KMS-11 (cell line): ENCODE measurements around the gene LCLAT1.
"Not testable (repeated sequence)": the region's sequence is repeated elsewhere in the genome, so short reads cannot be mapped to it uniquely, and the experiment has no call there.

Source experiments
- H2AFZ ChIP-seq: fragments of 200-600 bp; sonication (generic); 2 replicates; pipeline ENCODE4 v1.6.1; 2016; ENCODE audit warnings: antibody characterized with exemption, mixed run types, low read depth
- H3K27ac ChIP-seq: fragments of 200-600 bp; sonication (generic); 2 replicates; pipeline ENCODE4 v1.6.1; 2016; ENCODE audit warnings: mild to moderate bottlenecking, mixed run types
- H3K27me3 ChIP-seq: fragments of 200-600 bp; sonication (generic); 2 replicates; pipeline ENCODE4 v1.6.1; 2017; ENCODE audit warnings: mild to moderate bottlenecking, low read depth, mixed run types, moderate library complexity; ENCODE audit not compliant: insufficient read depth
- H3K36me3 ChIP-seq: fragments of 200-600 bp; sonication (generic); 2 replicates; pipeline ENCODE4 v1.6.1; 2017; ENCODE audit warnings: mild to moderate bottlenecking, mixed run types; ENCODE audit not compliant: insufficient read depth
- H3K4me1 ChIP-seq: fragments of 200-600 bp; sonication (generic); 2 replicates; pipeline ENCODE4 v1.6.1; 2016; ENCODE audit warnings: mild to moderate bottlenecking, low read depth, mixed run types; ENCODE audit not compliant: poor library complexity, severe bottlenecking
- H3K4me2 ChIP-seq: fragments of 200-600 bp; sonication (generic); 2 replicates; pipeline ENCODE4 v1.7.0; 2016; ENCODE audit warnings: mild to moderate bottlenecking, mixed run types
- H3K4me3 ChIP-seq: fragments of 200-600 bp; sonication (generic); IDR thresholded peaks from 2 replicates; pipeline ENCODE4 v1.6.1; 2017; ENCODE audit warnings: low read depth, low read length, mixed read lengths; ENCODE audit not compliant: insufficient read depth
- H3K79me2 ChIP-seq: fragments of 200-600 bp; sonication (generic); 2 replicates; pipeline ENCODE4 v1.6.1; 2016; ENCODE audit warnings: low read depth, mixed run types; ENCODE audit not compliant: insufficient read depth
- H3K9ac ChIP-seq: fragments of 200-600 bp; sonication (generic); 2 replicates; pipeline ENCODE4 v1.6.1; 2016; ENCODE audit warnings: mild to moderate bottlenecking, mixed run types
- H4K20me1 ChIP-seq: fragments of 200-600 bp; sonication (generic); 2 replicates; pipeline ENCODE4 v1.6.1; 2016; ENCODE audit warnings: mild to moderate bottlenecking, mixed run types; ENCODE audit not compliant: insufficient read depth
- TF ChIP-seq, protein P1 (sequence below): fragments of 200-600 bp; sonication (generic); conservative IDR thresholded peaks from 2 replicates; pipeline ENCODE4 v1.6.1; 2017; ENCODE audit warnings: low read depth, mild to moderate bottlenecking, antibody characterized with exemption, low read length, moderate library complexity, mixed read lengths

The LCLAT1 gene

DNA sequence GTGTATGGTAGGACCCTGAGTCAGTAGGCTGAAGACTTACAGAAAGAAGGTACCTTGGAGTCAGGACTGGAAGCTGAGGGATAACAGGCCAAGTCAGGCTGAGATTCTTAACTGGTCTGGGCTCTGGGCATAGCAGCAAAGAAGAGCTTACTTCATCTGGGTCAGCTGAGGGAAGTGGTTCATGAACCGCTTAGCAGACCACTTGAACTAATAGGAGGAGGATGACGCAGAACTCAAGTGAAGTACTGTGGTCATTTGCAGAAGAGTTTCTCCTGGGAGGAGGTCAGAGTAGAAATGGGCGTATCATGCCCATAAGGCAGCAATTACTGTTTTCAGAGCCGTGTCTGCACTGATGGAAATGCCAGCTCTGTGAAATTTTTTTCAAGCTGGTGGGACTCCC is 164.5 kb downstream of the LCLAT1 start:
- Histone ChIP-seq H2AFZ (no peak overlapping the region), H3K4me2 (no peak overlapping the region), H3K36me3 (no peaks in the 10 kb centered on the region), H3K4me3 (no peak overlapping the region), H4K20me1 (no peaks in the 10 kb centered on the region), H3K9ac (no peak overlapping the region), H3K27me3 (no peaks in the 10 kb centered on the region), H3K4me1 (no peaks in the 10 kb centered on the region), H3K79me2 (no peaks in the 10 kb centered on the region), H3K27ac (no peak overlapping the region)
- TF ChIP-seq, protein P1, sequence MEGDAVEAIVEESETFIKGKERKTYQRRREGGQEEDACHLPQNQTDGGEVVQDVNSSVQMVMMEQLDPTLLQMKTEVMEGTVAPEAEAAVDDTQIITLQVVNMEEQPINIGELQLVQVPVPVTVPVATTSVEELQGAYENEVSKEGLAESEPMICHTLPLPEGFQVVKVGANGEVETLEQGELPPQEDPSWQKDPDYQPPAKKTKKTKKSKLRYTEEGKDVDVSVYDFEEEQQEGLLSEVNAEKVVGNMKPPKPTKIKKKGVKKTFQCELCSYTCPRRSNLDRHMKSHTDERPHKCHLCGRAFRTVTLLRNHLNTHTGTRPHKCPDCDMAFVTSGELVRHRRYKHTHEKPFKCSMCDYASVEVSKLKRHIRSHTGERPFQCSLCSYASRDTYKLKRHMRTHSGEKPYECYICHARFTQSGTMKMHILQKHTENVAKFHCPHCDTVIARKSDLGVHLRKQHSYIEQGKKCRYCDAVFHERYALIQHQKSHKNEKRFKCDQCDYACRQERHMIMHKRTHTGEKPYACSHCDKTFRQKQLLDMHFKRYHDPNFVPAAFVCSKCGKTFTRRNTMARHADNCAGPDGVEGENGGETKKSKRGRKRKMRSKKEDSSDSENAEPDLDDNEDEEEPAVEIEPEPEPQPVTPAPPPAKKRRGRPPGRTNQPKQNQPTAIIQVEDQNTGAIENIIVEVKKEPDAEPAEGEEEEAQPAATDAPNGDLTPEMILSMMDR = no peak

DNA sequence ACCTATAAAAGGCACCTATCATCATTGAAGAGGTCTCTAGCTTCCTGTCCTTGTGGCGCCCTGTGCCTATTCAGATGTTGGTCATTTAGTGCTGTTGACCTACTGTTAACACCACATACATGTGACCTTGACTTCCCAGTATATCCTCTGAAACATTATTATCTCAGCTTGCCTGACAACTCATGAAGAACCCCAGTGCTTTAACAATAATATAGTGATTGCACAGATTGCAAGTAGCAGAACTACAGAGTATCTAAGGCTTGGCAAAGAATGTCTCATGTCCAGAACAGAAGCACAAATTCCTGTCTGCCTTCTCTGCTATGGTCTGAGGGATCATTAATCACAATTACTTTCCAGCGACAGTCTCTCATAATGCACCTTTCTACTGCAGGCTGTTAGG is 165.3 kb downstream of the LCLAT1 start:
- no peaks in the 10 kb centered on the region for H3K36me3 ChIP-seq
- H3K4me2 ChIP-seq = no peak overlapping the region
- no peaks in the 10 kb centered on the region for H3K4me1 ChIP-seq
- no peaks in the 10 kb centered on the region for H4K20me1 ChIP-seq
- H3K27me3 ChIP-seq = no peaks in the 10 kb centered on the region
- H2AFZ ChIP-seq = no peak overlapping the region
- no peak overlapping the region for H3K9ac ChIP-seq
- no peak overlapping the region for H3K4me3 ChIP-seq
- H3K79me2 ChIP-seq = no peaks in the 10 kb centered on the region
- TF ChIP-seq, protein P1 = no peak
- H3K27ac ChIP-seq = no peak overlapping the region

DNA sequence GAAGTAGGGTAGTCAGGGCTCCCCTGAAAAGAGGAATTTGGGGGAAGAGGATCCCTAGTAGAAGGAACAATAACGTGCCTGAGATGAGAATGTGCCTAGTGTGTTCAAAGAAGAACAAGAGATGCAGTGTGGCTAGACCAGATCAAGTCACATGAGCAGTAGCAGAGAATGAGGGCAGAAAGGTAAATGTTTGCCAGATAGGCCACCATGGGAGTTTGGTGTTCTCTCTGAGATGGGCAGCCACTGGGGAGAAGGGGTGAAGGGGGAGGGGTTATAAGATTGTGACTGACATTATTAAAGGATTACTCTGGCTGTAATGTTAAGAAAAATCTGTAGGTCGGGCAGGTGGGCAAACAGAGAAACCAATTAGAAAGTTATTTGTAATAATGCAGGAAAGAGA is 166.0 kb downstream of the LCLAT1 start:
- TF ChIP-seq, protein P1 = no peak
- H3K27ac ChIP-seq = no peak overlapping the region
- H3K4me1 ChIP-seq = no peaks in the 10 kb centered on the region
- no peak overlapping the region for H2AFZ ChIP-seq
- H3K4me2 ChIP-seq = no peak overlapping the region
- no peak overlapping the region for H3K4me3 ChIP-seq
- H3K36me3 ChIP-seq = no peaks in the 10 kb centered on the region
- H3K9ac ChIP-seq = no peak overlapping the region
- H3K27me3 ChIP-seq = no peaks in the 10 kb centered on the region
- no peaks in the 10 kb centered on the region for H3K79me2 ChIP-seq
- no peaks in the 10 kb centered on the region for H4K20me1 ChIP-seq

DNA sequence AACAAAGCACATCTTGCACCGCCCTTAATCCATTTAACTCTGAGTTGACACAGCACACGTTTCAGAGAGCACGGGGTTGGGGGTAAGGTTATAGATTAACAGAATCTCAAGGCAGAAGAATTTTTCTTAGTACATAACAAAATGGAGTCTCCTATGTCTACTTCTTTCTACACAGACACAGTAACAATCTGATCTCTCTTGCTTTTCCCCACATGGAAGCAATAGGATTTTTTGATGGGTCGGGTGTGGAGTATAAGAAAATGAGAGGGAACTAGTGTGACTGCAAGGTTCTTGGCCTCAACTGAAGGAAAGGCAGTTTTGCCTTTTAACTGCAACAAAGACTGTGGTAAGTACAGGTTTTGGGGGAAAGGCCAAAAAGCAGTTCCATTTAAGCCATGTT is 167.2 kb downstream of the LCLAT1 start:
- not testable (repeated sequence) for H3K27ac ChIP-seq, H3K27me3 ChIP-seq, H4K20me1 ChIP-seq, H3K4me3 ChIP-seq, H3K4me1 ChIP-seq, H3K79me2 ChIP-seq, H2AFZ ChIP-seq, H3K9ac ChIP-seq, H3K4me2 ChIP-seq, H3K36me3 ChIP-seq

DNA sequence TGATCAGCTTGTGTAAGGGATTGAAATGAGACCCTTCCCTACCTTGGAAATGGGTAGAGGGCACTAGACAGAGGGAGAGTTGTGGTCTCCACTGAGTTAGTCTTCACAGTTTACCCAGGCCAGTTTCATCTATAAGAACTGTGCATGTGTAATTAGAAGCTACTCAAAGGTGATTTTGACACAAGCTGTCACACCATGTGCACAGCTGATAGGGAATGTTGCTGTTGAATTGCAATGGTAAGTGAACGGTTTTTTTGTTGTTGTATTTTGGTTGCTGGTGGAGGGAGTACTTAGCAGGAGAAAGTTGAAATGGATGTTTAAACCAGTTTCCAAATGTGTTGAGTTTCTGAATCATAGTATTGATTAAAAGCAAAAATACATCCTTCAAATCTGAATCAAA is 168.9 kb downstream of the LCLAT1 start:
- H3K4me3 ChIP-seq = no peak overlapping the region
- TF ChIP-seq, protein P1 = no peak
- no peaks in the 10 kb centered on the region for H3K4me1 ChIP-seq
- no peak overlapping the region for H3K4me2 ChIP-seq
- H3K9ac ChIP-seq = no peak overlapping the region
- H2AFZ ChIP-seq = no peak overlapping the region
- H4K20me1 ChIP-seq = no peaks in the 10 kb centered on the region
- no peaks in the 10 kb centered on the region for H3K36me3 ChIP-seq
- H3K27me3 ChIP-seq = no peaks in the 10 kb centered on the region
- H3K27ac ChIP-seq = no peak overlapping the region
- no peaks in the 10 kb centered on the region for H3K79me2 ChIP-seq
